HepG2 (cell line): ENCODE results near the gene NENF. TPM values are rescaled to one million over a fixed set of nuclear protein-coding genes. Genes with fewer than 3 reads are reported as not detected.

Experiments used
- NPAS2 ChIP-seq: sonication (generic); formaldehyde crosslinking; IDR thresholded peaks from 2 replicates; pipeline ENCODE4 v1.8.0; 2022; ENCODE audit warnings: mild to moderate bottlenecking, missing genetic modification reagents, borderline replicate concordance
- XBP1 ChIP-seq: sonication (generic); formaldehyde crosslinking; IDR thresholded peaks from 2 replicates; pipeline ENCODE4 v1.5.0; 2020; ENCODE audit warnings: missing genetic modification reagents
- ZBTB20 ChIP-seq: sonication (generic); formaldehyde crosslinking; IDR thresholded peaks from 2 replicates; pipeline ENCODE4 v1.8.1; 2023; ENCODE audit warnings: missing genetic modification reagents, low read depth, mild to moderate bottlenecking, borderline replicate concordance
- ZNF777 ChIP-seq: sonication (generic); formaldehyde crosslinking; IDR thresholded peaks from 2 replicates; pipeline ENCODE4 v1.4.0; 2020; ENCODE audit warnings: missing genetic modification reagents
- polyA plus RNA-seq, 8 experiments: library from polyadenylated mRNA; depleted of rRNA in 3 of 8; stranded (reverse) in 7 of 8; unstranded in 1 of 8; fragments of >200 nt; fragmentation: Illumina TruSeq in 4 of 8; extraction: Trizol in 4 of 8; gene quantifications; 2 replicates each; pipeline versions ENCODE4 v1.2.1 to v1.2.3, GENCODE V29; 2011 to 2016; ENCODE audit warnings: low read depth in 4 of 8, missing spikeins in 1 of 8, mixed read lengths in 1 of 8; ENCODE audit not compliant: insufficient read depth in 1 of 8
- total RNA-seq, 5 experiments: library from RNA; depleted of rRNA; stranded (reverse); fragments of >200 nt; fragmentation: Illumina TruSeq; extraction: Trizol; gene quantifications; 2 replicates each; pipeline ENCODE4 v1.2.3, GENCODE V29; 2016; ENCODE audit warnings: low read depth in 1 of 5
- TF ChIP-seq, protein P1 (sequence below): IDR thresholded peaks from 2 replicates; pipeline ENCODE4 v1.6.1; 2018; ENCODE audit warnings: missing genetic modification reagents
- TF ChIP-seq, protein P2 (sequence below): sonication (generic); formaldehyde crosslinking; IDR thresholded peaks from 2 replicates; pipeline ENCODE4 v1.4.0; 2020; ENCODE audit warnings: missing genetic modification reagents
- TF ChIP-seq, protein P3 (sequence below): IDR thresholded peaks from 2 replicates; pipeline ENCODE4 v1.6.1; 2018; ENCODE audit warnings: missing genetic modification reagents, mild to moderate bottlenecking, missing compliant biosample characterization

The NENF gene
- total and polyA plus RNA-seq, 2 of the 13 experiments (the other 11 are each of a cell fraction or from before 2014, with no cell fraction given), result 31.7 to 40.4 TPM

DNA sequence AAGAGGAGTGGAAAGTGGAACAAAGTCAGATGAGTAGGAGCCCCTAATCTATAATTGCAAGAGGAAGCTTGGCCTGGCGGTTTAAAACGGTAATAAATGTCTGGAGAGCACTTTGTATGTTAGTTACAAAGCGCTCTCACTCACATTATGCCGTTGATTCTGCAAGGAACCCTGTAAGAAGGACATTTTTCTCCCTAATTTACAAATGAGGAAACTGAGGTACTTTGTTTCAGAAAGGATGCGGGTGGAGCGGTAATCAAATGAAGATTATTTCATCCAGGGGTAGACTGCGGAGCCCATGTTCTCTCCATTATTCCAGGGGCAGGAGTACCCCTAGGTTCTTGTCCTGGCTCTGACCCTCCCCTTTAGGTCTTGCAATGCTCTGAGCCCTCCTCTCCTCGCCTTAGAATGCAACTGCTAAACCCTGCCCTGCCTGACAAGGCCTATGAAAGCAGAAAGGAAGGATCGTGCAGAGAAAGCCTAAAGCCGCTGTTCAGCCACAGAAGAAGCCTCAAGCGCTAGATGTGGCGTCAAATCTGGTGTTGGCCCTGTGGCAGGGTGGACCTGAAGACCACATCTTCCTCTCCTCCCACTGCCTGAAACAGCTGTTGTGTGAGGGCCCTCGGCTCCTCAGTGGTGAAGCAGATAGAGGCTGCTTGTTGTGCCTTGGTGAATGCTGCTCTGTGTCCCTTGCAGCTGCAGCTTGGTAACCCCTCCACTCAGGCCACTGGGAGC lies 17.4 kb upstream of the NENF start (continued):
- TF ChIP-seq ZNF777 (CRISPR knock-in tag), result 0 out of 2 replicates have a peak, but pooled peaks have one; percentile 15
- TF ChIP-seq, protein P1, sequence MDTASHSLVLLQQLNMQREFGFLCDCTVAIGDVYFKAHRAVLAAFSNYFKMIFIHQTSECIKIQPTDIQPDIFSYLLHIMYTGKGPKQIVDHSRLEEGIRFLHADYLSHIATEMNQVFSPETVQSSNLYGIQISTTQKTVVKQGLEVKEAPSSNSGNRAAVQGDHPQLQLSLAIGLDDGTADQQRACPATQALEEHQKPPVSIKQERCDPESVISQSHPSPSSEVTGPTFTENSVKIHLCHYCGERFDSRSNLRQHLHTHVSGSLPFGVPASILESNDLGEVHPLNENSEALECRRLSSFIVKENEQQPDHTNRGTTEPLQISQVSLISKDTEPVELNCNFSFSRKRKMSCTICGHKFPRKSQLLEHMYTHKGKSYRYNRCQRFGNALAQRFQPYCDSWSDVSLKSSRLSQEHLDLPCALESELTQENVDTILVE (CRISPR knock-in tag), result 0 out of 2 replicates have a peak, but pooled peaks have one; percentile 23
- no peak for TF ChIP-seq NPAS2 (CRISPR knock-in tag)
- TF ChIP-seq XBP1 (CRISPR knock-in tag), result 0 out of 2 replicates have a peak, but pooled peaks have one; percentile 13
- TF ChIP-seq ZBTB20, result no peak
- TF ChIP-seq, protein P2, sequence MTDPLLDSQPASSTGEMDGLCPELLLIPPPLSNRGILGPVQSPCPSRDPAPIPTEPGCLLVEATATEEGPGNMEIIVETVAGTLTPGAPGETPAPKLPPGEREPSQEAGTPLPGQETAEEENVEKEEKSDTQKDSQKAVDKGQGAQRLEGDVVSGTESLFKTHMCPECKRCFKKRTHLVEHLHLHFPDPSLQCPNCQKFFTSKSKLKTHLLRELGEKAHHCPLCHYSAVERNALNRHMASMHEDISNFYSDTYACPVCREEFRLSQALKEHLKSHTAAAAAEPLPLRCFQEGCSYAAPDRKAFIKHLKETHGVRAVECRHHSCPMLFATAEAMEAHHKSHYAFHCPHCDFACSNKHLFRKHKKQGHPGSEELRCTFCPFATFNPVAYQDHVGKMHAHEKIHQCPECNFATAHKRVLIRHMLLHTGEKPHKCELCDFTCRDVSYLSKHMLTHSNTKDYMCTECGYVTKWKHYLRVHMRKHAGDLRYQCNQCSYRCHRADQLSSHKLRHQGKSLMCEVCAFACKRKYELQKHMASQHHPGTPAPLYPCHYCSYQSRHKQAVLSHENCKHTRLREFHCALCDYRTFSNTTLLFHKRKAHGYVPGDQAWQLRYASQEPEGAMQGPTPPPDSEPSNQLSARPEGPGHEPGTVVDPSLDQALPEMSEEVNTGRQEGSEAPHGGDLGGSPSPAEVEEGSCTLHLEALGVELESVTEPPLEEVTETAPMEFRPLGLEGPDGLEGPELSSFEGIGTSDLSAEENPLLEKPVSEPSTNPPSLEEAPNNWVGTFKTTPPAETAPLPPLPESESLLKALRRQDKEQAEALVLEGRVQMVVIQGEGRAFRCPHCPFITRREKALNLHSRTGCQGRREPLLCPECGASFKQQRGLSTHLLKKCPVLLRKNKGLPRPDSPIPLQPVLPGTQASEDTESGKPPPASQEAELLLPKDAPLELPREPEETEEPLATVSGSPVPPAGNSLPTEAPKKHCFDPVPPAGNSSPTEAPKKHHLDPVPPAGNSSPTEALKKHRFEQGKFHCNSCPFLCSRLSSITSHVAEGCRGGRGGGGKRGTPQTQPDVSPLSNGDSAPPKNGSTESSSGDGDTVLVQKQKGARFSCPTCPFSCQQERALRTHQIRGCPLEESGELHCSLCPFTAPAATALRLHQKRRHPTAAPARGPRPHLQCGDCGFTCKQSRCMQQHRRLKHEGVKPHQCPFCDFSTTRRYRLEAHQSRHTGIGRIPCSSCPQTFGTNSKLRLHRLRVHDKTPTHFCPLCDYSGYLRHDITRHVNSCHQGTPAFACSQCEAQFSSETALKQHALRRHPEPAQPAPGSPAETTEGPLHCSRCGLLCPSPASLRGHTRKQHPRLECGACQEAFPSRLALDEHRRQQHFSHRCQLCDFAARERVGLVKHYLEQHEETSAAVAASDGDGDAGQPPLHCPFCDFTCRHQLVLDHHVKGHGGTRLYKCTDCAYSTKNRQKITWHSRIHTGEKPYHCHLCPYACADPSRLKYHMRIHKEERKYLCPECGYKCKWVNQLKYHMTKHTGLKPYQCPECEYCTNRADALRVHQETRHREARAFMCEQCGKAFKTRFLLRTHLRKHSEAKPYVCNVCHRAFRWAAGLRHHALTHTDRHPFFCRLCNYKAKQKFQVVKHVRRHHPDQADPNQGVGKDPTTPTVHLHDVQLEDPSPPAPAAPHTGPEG, result peak; percentile 43; the same call in 1 of the 2 replicates
- TF ChIP-seq, protein P3, sequence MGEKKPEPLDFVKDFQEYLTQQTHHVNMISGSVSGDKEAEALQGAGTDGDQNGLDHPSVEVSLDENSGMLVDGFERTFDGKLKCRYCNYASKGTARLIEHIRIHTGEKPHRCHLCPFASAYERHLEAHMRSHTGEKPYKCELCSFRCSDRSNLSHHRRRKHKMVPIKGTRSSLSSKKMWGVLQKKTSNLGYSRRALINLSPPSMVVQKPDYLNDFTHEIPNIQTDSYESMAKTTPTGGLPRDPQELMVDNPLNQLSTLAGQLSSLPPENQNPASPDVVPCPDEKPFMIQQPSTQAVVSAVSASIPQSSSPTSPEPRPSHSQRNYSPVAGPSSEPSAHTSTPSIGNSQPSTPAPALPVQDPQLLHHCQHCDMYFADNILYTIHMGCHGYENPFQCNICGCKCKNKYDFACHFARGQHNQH, result 0 out of 2 replicates have a peak, but pooled peaks have one; percentile 7
